Embryonic facial prominence (tissue), 1 donor: ENCODE results near the gene PCARE.
"Not testable (repeated sequence)": the region's sequence is repeated elsewhere in the genome, so short reads cannot be mapped to it uniquely, and the experiment has no call there.

Experiments used
- DNase-seq: peaks from one replicate; pipeline ENCODE4 v3.0.0-alpha.2; 2016; ENCODE audit errors: extremely low spot score

Gene PCARE

DNA sequence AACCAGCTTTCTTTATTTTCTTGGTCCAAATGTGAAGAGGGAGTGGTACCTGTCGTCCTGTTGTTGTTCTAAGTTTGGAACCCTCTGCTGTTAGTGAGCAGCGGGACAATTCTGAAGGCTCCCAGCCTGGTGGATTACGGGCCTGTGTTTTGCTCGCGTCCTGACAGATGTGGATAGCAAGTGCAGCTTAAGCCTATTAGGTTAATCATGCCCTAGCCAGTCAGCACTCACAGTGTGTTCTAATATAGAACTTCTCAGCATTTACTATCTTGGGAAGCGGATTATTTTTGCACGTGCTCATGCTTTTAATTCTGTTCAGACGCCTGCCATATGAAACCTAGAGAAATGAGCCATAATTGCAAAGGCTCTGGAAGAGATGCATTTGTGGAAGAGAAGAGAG lies at the start of gene PCARE:
Gene PCARE (minus strand): TSS at position 113 of the 400 bp plus-strand sequence. CDS start 262 bp downstream, outside the sequence.
- no peak for DNase-seq

- DNase-seq, result no peak
Measured at GRCh38 chr2:29123617-29124349, 49.5 kb upstream of the PCARE start.

- no peak for DNase-seq
Measured at GRCh38 chr2:29120846-29121245, 46.5 kb upstream of the PCARE start.

DNA sequence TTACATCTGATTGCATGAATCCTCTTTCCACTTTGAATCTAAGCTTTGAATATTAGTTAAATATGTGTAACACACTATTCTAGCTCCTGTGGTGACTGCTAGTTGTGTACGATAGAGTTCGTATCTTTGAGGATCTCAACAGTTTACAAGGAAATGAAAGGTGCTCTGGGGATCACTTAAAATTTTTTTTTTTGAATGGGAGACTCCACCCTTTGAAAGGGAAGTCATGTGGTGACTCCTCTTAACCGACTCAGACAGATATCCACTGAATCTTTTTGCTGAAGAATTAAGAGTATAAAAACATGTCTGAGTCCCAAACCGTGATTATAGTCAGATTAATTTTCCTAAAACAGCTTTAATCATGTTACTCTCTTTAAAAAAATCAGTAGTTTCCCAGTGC lies 44.9 kb upstream of the PCARE start:
- DNase-seq, result no peak

GRCh38 chr2:29117636-29118303 lies 43.4 kb upstream of the PCARE start:
- no peak for DNase-seq

- no peak for DNase-seq
Measured at GRCh38 chr2:29115797-29116781, 41.8 kb upstream of the PCARE start.

DNA sequence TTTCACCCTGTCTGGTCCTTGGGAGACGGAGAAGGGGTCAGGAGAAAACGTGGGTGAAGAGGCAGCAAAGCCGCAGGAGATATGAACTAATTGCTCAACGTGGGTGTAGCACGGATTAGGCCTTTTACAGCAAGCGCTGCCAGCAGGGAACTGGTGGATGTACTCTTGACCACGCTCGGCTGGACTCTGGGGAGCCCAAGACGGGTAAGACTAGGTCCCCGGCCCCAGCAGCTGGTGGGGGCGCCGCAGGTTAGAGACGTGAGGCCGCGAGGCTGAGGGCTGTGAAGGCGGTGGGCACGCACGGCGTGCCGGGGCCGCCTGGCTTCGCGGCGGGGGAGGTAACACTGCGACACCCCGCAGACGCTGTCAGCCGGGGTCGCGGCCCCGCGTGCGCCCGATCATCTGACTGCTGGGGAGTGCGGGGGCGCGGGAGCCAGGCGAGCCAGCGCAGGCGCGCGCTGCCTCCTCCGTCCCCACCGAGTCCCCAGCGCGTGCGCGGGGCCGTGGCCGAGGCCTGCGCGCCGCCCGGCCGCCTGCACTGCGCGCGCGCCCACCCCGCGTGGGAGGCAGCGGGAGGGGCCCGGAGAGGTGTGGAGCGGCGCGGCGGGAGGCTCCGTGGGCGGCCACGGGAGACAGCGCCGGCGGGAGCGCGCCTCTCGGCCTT lies 40.8 kb upstream of the PCARE start, which contains the start of gene CLIP4:
Gene CLIP4 (plus strand): TSS at position 470 of the 664 bp plus-strand sequence. CDS start 5,974 bp downstream, outside the sequence.
- DNase-seq, result no peak

- DNase-seq, result no peak
Measured at GRCh38 chr2:29114586-29114945, 40.2 kb upstream of the PCARE start.

DNA sequence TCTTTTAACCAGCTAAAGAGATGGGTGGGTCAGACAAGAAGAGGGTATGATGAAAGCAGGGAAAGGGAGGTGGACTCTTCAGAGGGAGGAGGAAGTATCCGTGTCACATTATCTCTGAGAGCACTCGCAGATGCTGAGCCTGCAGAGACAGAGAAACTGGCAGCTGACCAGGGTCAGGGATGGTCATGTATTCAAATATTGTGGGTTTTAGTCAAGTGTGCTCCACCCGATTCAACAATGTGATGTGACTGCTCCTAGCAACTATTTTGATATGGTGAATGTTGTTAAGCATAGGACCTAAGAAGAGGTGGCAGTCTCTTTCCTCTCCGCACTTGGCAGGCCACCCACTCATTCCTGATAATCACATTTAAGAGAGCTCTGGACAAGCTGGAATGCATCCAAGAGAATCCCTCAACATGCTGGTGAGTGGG lies 39.6 kb upstream of the PCARE start:
- DNase-seq, result no peak

- DNase-seq, result no peak
Measured at GRCh38 chr2:29113027-29113686, 38.8 kb upstream of the PCARE start.

DNA sequence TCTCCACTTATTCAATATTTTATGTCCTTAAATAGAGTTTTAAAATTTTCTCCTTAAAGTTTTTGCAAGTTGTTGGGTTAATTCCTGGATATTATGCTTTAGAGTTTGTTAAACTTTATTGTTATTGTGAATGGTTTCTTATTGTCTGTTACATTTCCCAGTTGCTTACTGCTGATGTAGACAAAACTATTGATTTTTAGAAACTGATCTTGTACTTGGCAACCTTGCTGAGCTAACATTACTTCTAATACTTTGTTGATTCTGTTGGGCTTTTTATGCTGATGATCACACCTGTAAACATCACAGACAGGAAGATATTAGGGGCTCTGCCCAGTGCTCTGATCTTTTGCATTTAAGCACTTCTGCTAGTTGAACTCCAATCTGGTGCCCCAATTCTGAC lies 38.1 kb upstream of the PCARE start:
- no peak for DNase-seq

GRCh38 chr2:29110916-29111535 lies 36.7 kb upstream of the PCARE start:
- no peak for DNase-seq

DNA sequence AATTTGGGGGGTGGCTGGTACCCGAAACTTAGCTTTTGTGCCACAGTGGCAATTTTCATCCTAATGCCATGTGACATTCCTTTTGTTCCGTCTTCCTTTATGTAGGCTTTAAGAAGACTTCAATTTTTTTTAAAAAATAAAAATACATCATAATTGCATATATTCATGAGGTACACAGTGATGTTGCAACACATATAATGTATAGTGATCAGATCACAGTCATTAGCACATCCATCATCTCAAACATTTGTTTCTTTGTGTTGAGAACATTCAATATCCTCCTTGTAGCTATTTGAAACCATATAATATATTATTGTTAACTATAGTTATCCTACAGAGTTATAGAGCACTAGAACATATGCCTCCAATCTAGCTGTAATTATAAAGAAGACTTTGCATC lies 34.9 kb upstream of the PCARE start:
- no peak for DNase-seq

- no peak for DNase-seq
Measured at GRCh38 chr2:29108225-29108624, 33.9 kb upstream of the PCARE start.

- DNase-seq, result not testable (repeated sequence)
Measured at GRCh38 chr2:29107547-29107946, 33.2 kb upstream of the PCARE start.

GRCh38 chr2:29106980-29107388 lies 32.7 kb upstream of the PCARE start:
- DNase-seq, result no peak

- DNase-seq, result no peak
Measured at GRCh38 chr2:29106256-29106655, 31.9 kb upstream of the PCARE start.

GRCh38 chr2:29105375-29105774 lies 31.1 kb upstream of the PCARE start:
- DNase-seq, result no peak

- no peak for DNase-seq
Measured at GRCh38 chr2:29104688-29105087, 30.4 kb upstream of the PCARE start.

DNA sequence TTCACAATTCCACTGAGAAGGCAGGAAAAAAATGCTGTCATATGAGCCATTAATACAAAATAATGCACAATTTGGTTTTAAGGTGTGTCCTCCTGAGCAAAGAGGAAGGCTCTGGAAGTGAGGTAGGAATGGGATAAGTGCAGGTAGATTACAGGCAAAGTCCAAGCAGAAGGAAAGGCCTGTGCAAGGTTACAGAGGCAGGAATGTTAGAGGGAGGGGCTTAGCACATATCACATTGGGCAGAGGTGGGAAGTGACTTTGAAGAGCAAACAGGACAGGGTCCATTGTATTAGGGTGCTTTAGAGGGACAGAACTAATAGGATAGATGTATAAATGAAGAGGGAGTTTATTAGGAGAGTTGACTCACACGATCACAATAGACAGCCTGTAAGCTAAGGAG lies 26.2 kb upstream of the PCARE start:
- DNase-seq, result no peak

DNA sequence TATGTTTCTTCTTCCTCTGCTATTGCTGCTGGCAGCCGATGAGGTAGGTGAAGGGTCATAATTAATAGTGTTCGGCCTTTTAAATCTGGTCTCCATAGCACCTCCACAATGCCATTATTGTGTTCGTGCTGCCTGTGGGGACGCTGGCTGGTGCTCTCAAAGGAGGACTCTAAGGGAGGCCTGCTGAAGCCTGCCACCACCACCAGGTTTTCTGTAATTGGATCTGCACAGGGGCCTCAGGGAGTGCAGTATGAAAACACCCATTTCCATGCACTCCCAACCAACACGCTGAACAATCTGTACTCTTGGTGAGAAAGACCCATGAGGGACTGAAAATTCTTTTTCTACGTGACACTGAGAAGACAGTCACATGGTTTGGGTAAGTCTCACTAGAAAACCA lies 23.2 kb upstream of the PCARE start:
- DNase-seq, result no peak
